Astrocyte (in vitro differentiated cells and primary cell): ENCODE data around the gene AHNAK. TPM values are rescaled to one million over a fixed set of nuclear protein-coding genes. Genes with fewer than 3 reads are reported as not detected.
A peak's percentile ranks its signal among the peaks of the same experiment; 100 is the strongest.

Source experiments
- DNase-seq: peaks from one replicate; pipeline ENCODE4 v3.0.0-alpha.2; 2010; ENCODE audit warnings: low read depth
- FAIRE-seq: peaks from 2 replicates; lab custom pipeline; 2011; peaks lifted over from hg19 to GRCh38; lab: Jason Lieb, UNC
- H2AFZ ChIP-seq: 2 replicates; pipeline ENCODE4 v1.6.0; 2012; ENCODE audit warnings: low read depth, low read length, inconsistent platforms
- H3K27ac ChIP-seq: 2 replicates; pipeline ENCODE4 v1.5.1; 2011; ENCODE audit warnings: low read depth, low read length, inconsistent platforms
- H3K27me3 ChIP-seq: 2 replicates; pipeline ENCODE4 v1.6.0; 2011; ENCODE audit warnings: low read length, inconsistent platforms; ENCODE audit not compliant: insufficient read depth
- H3K36me3 ChIP-seq: 2 replicates; pipeline ENCODE4 v1.5.1; 2011; ENCODE audit warnings: low read length, inconsistent platforms; ENCODE audit not compliant: insufficient read depth
- H3K4me1 ChIP-seq: 2 replicates; pipeline ENCODE4 v1.5.1; 2011; ENCODE audit warnings: low read length, inconsistent platforms; ENCODE audit not compliant: insufficient read depth
- H3K4me2 ChIP-seq: 2 replicates; pipeline ENCODE4 v1.6.0; 2012; ENCODE audit warnings: low read length, inconsistent platforms
- H3K4me3 ChIP-seq: 2 replicates; pipeline ENCODE4 v1.5.1; 2011; ENCODE audit warnings: low read depth, mild to moderate bottlenecking, low read length, inconsistent platforms; ENCODE audit not compliant: insufficient read depth
- H3K79me2 ChIP-seq: 2 replicates; pipeline ENCODE4 v1.6.0; 2012; ENCODE audit warnings: mild to moderate bottlenecking, low read length, inconsistent platforms; ENCODE audit not compliant: insufficient read depth
- H3K9ac ChIP-seq: 2 replicates; pipeline ENCODE4 v1.6.0; 2012; ENCODE audit warnings: mild to moderate bottlenecking, low read length, inconsistent platforms
- H3K9me3 ChIP-seq: 2 replicates; pipeline ENCODE4 v1.5.1; 2012; ENCODE audit warnings: low read depth, mild to moderate bottlenecking, low read length, inconsistent platforms; ENCODE audit not compliant: insufficient read depth
- H4K20me1 ChIP-seq: 2 replicates; pipeline ENCODE4 v1.6.0; 2012; ENCODE audit warnings: low read length, inconsistent platforms; ENCODE audit not compliant: insufficient read depth
- H3K27ac Mint-ChIP-seq: one replicate; pipeline ENCODE4 v1.8.0; 2021; ENCODE audit warnings: mild to moderate bottlenecking, mixed read lengths; ENCODE audit not compliant: unreplicated experiment
- H3K27me3 Mint-ChIP-seq: one replicate; pipeline ENCODE4 v1.8.0; 2021; ENCODE audit warnings: low read depth, mixed read lengths; ENCODE audit not compliant: unreplicated experiment
- H3K36me3 Mint-ChIP-seq: one replicate; pipeline ENCODE4 v1.8.0; 2021; ENCODE audit warnings: low read depth, mixed read lengths; ENCODE audit not compliant: unreplicated experiment
- H3K4me1 Mint-ChIP-seq: one replicate; pipeline ENCODE4 v1.8.0; 2021; ENCODE audit warnings: low read depth, mixed read lengths; ENCODE audit not compliant: unreplicated experiment
- H3K4me3 Mint-ChIP-seq: one replicate; pipeline ENCODE4 v1.8.0; 2021; ENCODE audit warnings: mild to moderate bottlenecking, moderate library complexity, mixed read lengths; ENCODE audit not compliant: unreplicated experiment
- H3K9me3 Mint-ChIP-seq: one replicate; pipeline ENCODE4 v1.8.0; 2021; ENCODE audit warnings: mild to moderate bottlenecking, mixed read lengths; ENCODE audit not compliant: unreplicated experiment
- CTCF ChIP-seq: IDR thresholded peaks from 2 replicates; pipeline ENCODE4 v1.5.1; 2011; ENCODE audit warnings: low read depth, mild to moderate bottlenecking, inconsistent platforms, low read length, moderate library complexity; ENCODE audit not compliant: insufficient read depth
- EZH2 ChIP-seq: IDR thresholded peaks from 2 replicates; pipeline ENCODE4 v1.6.1; 2012; ENCODE audit warnings: mild to moderate bottlenecking, low read length, inconsistent platforms; ENCODE audit not compliant: insufficient read depth
- total RNA-seq: library from RNA; stranded (reverse); gene quantifications from 2 replicates; pipeline ENCODE4 v1.2.1, GENCODE V29; 2021

AHNAK gene
- total RNA-seq, 1 donor from 2014 or later: 378 TPM

- Histone ChIP-seq H3K27me3 (no peaks in the 10 kb centered on the region), H3K9ac (no peak overlapping the region), H3K4me1 (peaks cover 27% of the 10 kb centered on the region), H4K20me1 (no peaks in the 10 kb centered on the region), H3K79me2 (no peaks in the 10 kb centered on the region), H3K9me3 (no peaks in the 10 kb centered on the region), H3K36me3 (no peaks in the 10 kb centered on the region), H2AFZ (no peak overlapping the region), H3K27ac (no peak overlapping the region), H3K4me2 (peak overlapping the region; percentile 31), H3K4me3 (no peak overlapping the region)
- peaks cover 3% of the 10 kb centered on the region for H3K9me3 Mint-ChIP-seq
- H3K27ac Mint-ChIP-seq: no peak overlapping the region
- peaks cover 7% of the 10 kb centered on the region for H3K27me3 Mint-ChIP-seq
- peaks cover 15% of the 10 kb centered on the region for H3K4me1 Mint-ChIP-seq
- H3K36me3 Mint-ChIP-seq: no peaks in the 10 kb centered on the region
- no peak overlapping the region for H3K4me3 Mint-ChIP-seq
- TF ChIP-seq EZH2 (no peak), CTCF (no peak)
- FAIRE-seq (no peak), DNase-seq (no peak)
These were observed 112.7 kb downstream of the AHNAK start for GRCh38 chr11:62433904-62434276.

- TF ChIP-seq CTCF: no peak
- no peak for TF ChIP-seq EZH2
- peak overlapping the region; percentile 31 for H3K4me2 ChIP-seq
- H3K9me3 Mint-ChIP-seq: peaks cover 3% of the 10 kb centered on the region
- H3K36me3 Mint-ChIP-seq: no peaks in the 10 kb centered on the region
- H3K36me3 ChIP-seq: no peaks in the 10 kb centered on the region
- no peak overlapping the region for H3K4me3 Mint-ChIP-seq
- H3K27ac ChIP-seq: no peak overlapping the region
- no peak overlapping the region for H3K9ac ChIP-seq
- no peak overlapping the region for H3K4me3 ChIP-seq
- H3K27me3 Mint-ChIP-seq: peaks cover 7% of the 10 kb centered on the region
- FAIRE-seq: no peak
- no peaks in the 10 kb centered on the region for H3K9me3 ChIP-seq
- no peaks in the 10 kb centered on the region for H3K27me3 ChIP-seq
- DNase-seq: no peak
- H2AFZ ChIP-seq: no peak overlapping the region
- H4K20me1 ChIP-seq: no peaks in the 10 kb centered on the region
- H3K79me2 ChIP-seq: no peaks in the 10 kb centered on the region
- H3K4me1 Mint-ChIP-seq: peaks cover 19% of the 10 kb centered on the region
- peaks cover 30% of the 10 kb centered on the region for H3K4me1 ChIP-seq
- no peak overlapping the region for H3K27ac Mint-ChIP-seq
These were observed 113.3 kb downstream of the AHNAK start for GRCh38 chr11:62433141-62433903.

- Histone ChIP-seq H3K9me3 (no peaks in the 10 kb centered on the region), H3K36me3 (no peaks in the 10 kb centered on the region), H3K4me1 (peaks cover 35% of the 10 kb centered on the region), H3K79me2 (no peaks in the 10 kb centered on the region), H3K27me3 (no peaks in the 10 kb centered on the region), H3K4me2 (no peak overlapping the region), H3K9ac (no peak overlapping the region), H4K20me1 (no peaks in the 10 kb centered on the region), H3K27ac (no peak overlapping the region), H2AFZ (no peak overlapping the region), H3K4me3 (no peak overlapping the region)
- FAIRE-seq (no peak), DNase-seq (no peak)
- Mint-ChIP-seq H3K27me3 (peaks cover 7% of the 10 kb centered on the region), H3K9me3 (peaks cover 3% of the 10 kb centered on the region), H3K4me3 (no peak overlapping the region), H3K27ac (no peak overlapping the region), H3K4me1 (peaks cover 23% of the 10 kb centered on the region), H3K36me3 (no peaks in the 10 kb centered on the region)
- TF ChIP-seq CTCF (no peak), EZH2 (no peak)
These were observed 113.9 kb downstream of the AHNAK start for GRCh38 chr11:62432695-62433094.
